Neural cell (in vitro differentiated cells): ENCODE measurements around the gene SLC22A3. TPM values are rescaled to one million over a fixed set of nuclear protein-coding genes. Genes with fewer than 3 reads are reported as not detected.

Source experiments
- H2AFZ ChIP-seq: fragments of 200-600, 300-800 bp; sonication (generic), shearing (Covaris generic); 2 replicates; pipeline ENCODE4 v1.6.0; 2014; ENCODE audit warnings: low read depth, mild to moderate bottlenecking, antibody characterized with exemption, low read length, moderate library complexity
- H3F3A ChIP-seq: fragments of 200-600 bp; shearing (Covaris generic); 2 replicates; pipeline ENCODE4 v1.6.1; 2016; ENCODE audit warnings: mild to moderate bottlenecking, moderate library complexity, mixed read lengths, antibody characterized with exemption, low read length; ENCODE audit not compliant: insufficient read depth, poor library complexity, severe bottlenecking
- H3K27ac ChIP-seq: fragments of 200-600, 300-800 bp; sonication (generic), shearing (Covaris generic); 2 replicates; pipeline ENCODE4 v1.5.1; 2014; ENCODE audit warnings: mild to moderate bottlenecking, low read length, moderate library complexity
- H3K27me3 ChIP-seq: fragments of 300-800, 200-600 bp; sonication (generic), shearing (Covaris generic); 2 replicates; pipeline ENCODE4 v1.6.0; 2014; ENCODE audit warnings: mild to moderate bottlenecking, low read depth, low read length, moderate library complexity; ENCODE audit not compliant: insufficient read depth
- H3K36me3 ChIP-seq: fragments of 300-800, 200-600 bp; sonication (generic), shearing (Covaris generic); 2 replicates; pipeline ENCODE4 v1.5.1; 2014; ENCODE audit warnings: mild to moderate bottlenecking, antibody characterized with exemption, low read length, moderate library complexity; ENCODE audit not compliant: insufficient read depth
- H3K4me2 ChIP-seq: fragments of 300-800, 200-600 bp; sonication (generic), shearing (Covaris generic); 2 replicates; pipeline ENCODE4 v1.6.0; 2014; ENCODE audit warnings: mild to moderate bottlenecking, low read length
- H3K4me3 ChIP-seq: fragments of 300-800, 200-600 bp; sonication (generic), shearing (Covaris generic); 2 replicates; pipeline ENCODE4 v1.5.1; 2014; ENCODE audit warnings: mild to moderate bottlenecking, low read length, moderate library complexity
- H3K79me2 ChIP-seq: fragments of 200-600 bp; shearing (Covaris generic); replicated peaks from 2 replicates; pipeline ENCODE4 v1.6.0; 2014; ENCODE audit warnings: mild to moderate bottlenecking, low read length, moderate library complexity; ENCODE audit not compliant: insufficient read depth
- H3K9ac ChIP-seq: fragments of 300-800, 200-600 bp; sonication (generic), shearing (Covaris generic); 2 replicates; pipeline ENCODE4 v1.6.1; 2016; ENCODE audit warnings: mild to moderate bottlenecking, low read length, mixed read lengths
- H3K9me2 ChIP-seq: fragments of 200-600 bp; shearing (Covaris generic); 2 replicates; pipeline ENCODE4 v1.6.1; 2016; ENCODE audit warnings: mild to moderate bottlenecking, low read length, mixed read lengths; ENCODE audit not compliant: insufficient read depth
- H3K9me3 ChIP-seq: fragments of 200-600, 300-800 bp; sonication (generic), shearing (Covaris generic); 2 replicates; pipeline ENCODE4 v1.6.1; 2016; ENCODE audit warnings: mild to moderate bottlenecking, mixed run types, low read length, moderate library complexity, mixed read lengths
- H4K20me1 ChIP-seq: fragments of 200-600 bp; shearing (Covaris generic); 2 replicates; pipeline ENCODE4 v1.6.1; 2016; ENCODE audit warnings: mild to moderate bottlenecking, mixed run types; ENCODE audit not compliant: insufficient read depth
- EP300 ChIP-seq: fragments of 450-650 bp; conservative IDR thresholded peaks from 2 replicates; pipeline ENCODE4 v1.6.1; 2014; ENCODE audit warnings: antibody characterized with exemption, mild to moderate bottlenecking, moderate library complexity; ENCODE audit not compliant: poor library complexity, severe bottlenecking
- EZH2 ChIP-seq: fragments of 200-600, 300-800 bp; shearing (Covaris generic), sonication (generic); IDR thresholded peaks from 2 replicates; pipeline ENCODE4 v1.6.1; 2014; ENCODE audit warnings: antibody characterized with exemption, low read length, borderline replicate concordance, mild to moderate bottlenecking; ENCODE audit not compliant: insufficient read depth, poor library complexity, severe bottlenecking
- MXI1 ChIP-seq: fragments of 450-650 bp; conservative IDR thresholded peaks from 2 replicates; pipeline ENCODE4 v1.6.1; 2014; ENCODE audit warnings: antibody characterized with exemption, mild to moderate bottlenecking; ENCODE audit not compliant: poor library complexity, severe bottlenecking
- POLR2AphosphoS5 ChIP-seq: IDR thresholded peaks from 2 replicates; pipeline ENCODE4 v1.6.1; 2012
- RAD21 ChIP-seq: fragments of 450-650 bp; conservative IDR thresholded peaks from 2 replicates; pipeline ENCODE4 v1.6.1; 2014; ENCODE audit warnings: antibody characterized with exemption, mild to moderate bottlenecking, moderate library complexity
- SMC3 ChIP-seq: fragments of 450-650 bp; conservative IDR thresholded peaks from 2 replicates; pipeline ENCODE4 v1.6.1; 2014; ENCODE audit warnings: antibody characterized with exemption, mild to moderate bottlenecking, moderate library complexity; ENCODE audit not compliant: poor library complexity
- TAF1 ChIP-seq: IDR thresholded peaks from 2 replicates; pipeline ENCODE4 v1.6.1; 2012; ENCODE audit warnings: low read depth
- polyA plus RNA-seq: library from polyadenylated mRNA; depleted of rRNA; stranded (reverse); fragments of >200 nt; gene quantifications from 2 replicates; pipeline ENCODE4 v1.2.3, GENCODE V29; 2014
- TF ChIP-seq, protein P1 (sequence below): fragments of 450-650 bp; IDR thresholded peaks from 2 replicates; pipeline ENCODE4 v1.5.1; 2014; ENCODE audit warnings: antibody characterized with exemption, mild to moderate bottlenecking, moderate library complexity; ENCODE audit not compliant: poor library complexity, severe bottlenecking
- TF ChIP-seq, protein P2 (sequence below): IDR thresholded peaks from 2 replicates; pipeline ENCODE4 v1.6.1; 2012; ENCODE audit warnings: borderline replicate concordance

SLC22A3 gene
- polyA plus RNA-seq, 1 donor from 2014 or later, result not detected

GRCh38 chr6:160303806-160304205 lies 44.4 kb upstream of the SLC22A3 start:
- no peak overlapping the region for H3K4me3 ChIP-seq
- no peaks in the 10 kb centered on the region for H3K9me2 ChIP-seq
- H3K27me3 ChIP-seq, result no peaks in the 10 kb centered on the region
- no peak overlapping the region for H3K4me2 ChIP-seq
- no peaks in the 10 kb centered on the region for H3F3A ChIP-seq
- no peaks in the 10 kb centered on the region for H3K36me3 ChIP-seq
- no peak for TF ChIP-seq TAF1
- TF ChIP-seq EP300, result no peak
- no peak for TF ChIP-seq RAD21
- no peak for TF ChIP-seq POLR2AphosphoS5
- TF ChIP-seq, protein P1, sequence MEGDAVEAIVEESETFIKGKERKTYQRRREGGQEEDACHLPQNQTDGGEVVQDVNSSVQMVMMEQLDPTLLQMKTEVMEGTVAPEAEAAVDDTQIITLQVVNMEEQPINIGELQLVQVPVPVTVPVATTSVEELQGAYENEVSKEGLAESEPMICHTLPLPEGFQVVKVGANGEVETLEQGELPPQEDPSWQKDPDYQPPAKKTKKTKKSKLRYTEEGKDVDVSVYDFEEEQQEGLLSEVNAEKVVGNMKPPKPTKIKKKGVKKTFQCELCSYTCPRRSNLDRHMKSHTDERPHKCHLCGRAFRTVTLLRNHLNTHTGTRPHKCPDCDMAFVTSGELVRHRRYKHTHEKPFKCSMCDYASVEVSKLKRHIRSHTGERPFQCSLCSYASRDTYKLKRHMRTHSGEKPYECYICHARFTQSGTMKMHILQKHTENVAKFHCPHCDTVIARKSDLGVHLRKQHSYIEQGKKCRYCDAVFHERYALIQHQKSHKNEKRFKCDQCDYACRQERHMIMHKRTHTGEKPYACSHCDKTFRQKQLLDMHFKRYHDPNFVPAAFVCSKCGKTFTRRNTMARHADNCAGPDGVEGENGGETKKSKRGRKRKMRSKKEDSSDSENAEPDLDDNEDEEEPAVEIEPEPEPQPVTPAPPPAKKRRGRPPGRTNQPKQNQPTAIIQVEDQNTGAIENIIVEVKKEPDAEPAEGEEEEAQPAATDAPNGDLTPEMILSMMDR, result no peak
- no peak for TF ChIP-seq SMC3
- no peak for TF ChIP-seq EZH2
- no peak for TF ChIP-seq MXI1
- TF ChIP-seq, protein P2, sequence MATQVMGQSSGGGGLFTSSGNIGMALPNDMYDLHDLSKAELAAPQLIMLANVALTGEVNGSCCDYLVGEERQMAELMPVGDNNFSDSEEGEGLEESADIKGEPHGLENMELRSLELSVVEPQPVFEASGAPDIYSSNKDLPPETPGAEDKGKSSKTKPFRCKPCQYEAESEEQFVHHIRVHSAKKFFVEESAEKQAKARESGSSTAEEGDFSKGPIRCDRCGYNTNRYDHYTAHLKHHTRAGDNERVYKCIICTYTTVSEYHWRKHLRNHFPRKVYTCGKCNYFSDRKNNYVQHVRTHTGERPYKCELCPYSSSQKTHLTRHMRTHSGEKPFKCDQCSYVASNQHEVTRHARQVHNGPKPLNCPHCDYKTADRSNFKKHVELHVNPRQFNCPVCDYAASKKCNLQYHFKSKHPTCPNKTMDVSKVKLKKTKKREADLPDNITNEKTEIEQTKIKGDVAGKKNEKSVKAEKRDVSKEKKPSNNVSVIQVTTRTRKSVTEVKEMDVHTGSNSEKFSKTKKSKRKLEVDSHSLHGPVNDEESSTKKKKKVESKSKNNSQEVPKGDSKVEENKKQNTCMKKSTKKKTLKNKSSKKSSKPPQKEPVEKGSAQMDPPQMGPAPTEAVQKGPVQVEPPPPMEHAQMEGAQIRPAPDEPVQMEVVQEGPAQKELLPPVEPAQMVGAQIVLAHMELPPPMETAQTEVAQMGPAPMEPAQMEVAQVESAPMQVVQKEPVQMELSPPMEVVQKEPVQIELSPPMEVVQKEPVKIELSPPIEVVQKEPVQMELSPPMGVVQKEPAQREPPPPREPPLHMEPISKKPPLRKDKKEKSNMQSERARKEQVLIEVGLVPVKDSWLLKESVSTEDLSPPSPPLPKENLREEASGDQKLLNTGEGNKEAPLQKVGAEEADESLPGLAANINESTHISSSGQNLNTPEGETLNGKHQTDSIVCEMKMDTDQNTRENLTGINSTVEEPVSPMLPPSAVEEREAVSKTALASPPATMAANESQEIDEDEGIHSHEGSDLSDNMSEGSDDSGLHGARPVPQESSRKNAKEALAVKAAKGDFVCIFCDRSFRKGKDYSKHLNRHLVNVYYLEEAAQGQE, result no peak
- H3K27ac ChIP-seq, result no peak overlapping the region
- no peaks in the 10 kb centered on the region for H4K20me1 ChIP-seq
- no peak overlapping the region for H3K9ac ChIP-seq
- no peaks in the 10 kb centered on the region for H3K79me2 ChIP-seq
- no peak overlapping the region for H2AFZ ChIP-seq
- no peaks in the 10 kb centered on the region for H3K9me3 ChIP-seq

- Histone ChIP-seq H3K9ac (no peak overlapping the region), H3K4me2 (no peak overlapping the region), H3K27ac (no peak overlapping the region), H3K9me2 (no peaks in the 10 kb centered on the region), H3K79me2 (no peaks in the 10 kb centered on the region), H3K9me3 (no peaks in the 10 kb centered on the region), H2AFZ (no peak overlapping the region), H4K20me1 (no peaks in the 10 kb centered on the region), H3K27me3 (no peaks in the 10 kb centered on the region), H3K4me3 (no peak overlapping the region), H3K36me3 (no peaks in the 10 kb centered on the region), H3F3A (no peaks in the 10 kb centered on the region)
- TF ChIP-seq, protein P2, result no peak
- TF ChIP-seq SMC3 (no peak), MXI1 (no peak), EZH2 (no peak), RAD21 (no peak), TAF1 (no peak), POLR2AphosphoS5 (no peak), EP300 (no peak)
- TF ChIP-seq, protein P1, result no peak
Observed at GRCh38 chr6:160305926-160306713, 42.1 kb upstream of the SLC22A3 start.
